ENCODE data around the gene STYK1.

The STYK1 gene

GRCh38 chr12:10708862-10709261 is 35.0 kb upstream of the STYK1 start:
- DNase-seq (ENCODE audit: insufficient read length, low spot score) (no peak), FAIRE-seq (no peak)
- TF ChIP-seq POLR2A (IDR thresholded peaks at IDR 0.05; ENCODE audit: low read depth, low read length): no peak

DNA sequence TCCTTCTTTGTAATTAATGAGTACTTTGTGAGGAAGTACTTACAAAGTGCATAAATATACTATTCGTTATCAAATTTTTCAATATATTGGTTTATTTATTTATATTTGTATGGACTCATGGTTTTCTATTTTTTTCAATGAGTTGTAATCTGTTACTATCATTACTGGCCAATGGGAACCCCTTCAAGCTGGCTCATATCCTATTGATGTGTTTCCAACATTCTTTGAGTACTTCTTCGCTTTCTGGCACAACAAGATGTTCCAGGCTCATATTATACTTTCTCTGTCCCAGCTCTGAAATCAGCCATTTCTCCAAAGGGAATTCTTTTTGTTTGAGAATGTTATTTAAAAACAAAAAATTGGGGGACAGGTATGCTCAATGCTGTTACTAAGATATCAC is 31.8 kb upstream of the STYK1 start:
- DNase-seq (ENCODE audit: insufficient read length, low spot score) (no peak), FAIRE-seq (no peak)
- no peak for TF ChIP-seq POLR2A (IDR thresholded peaks at IDR 0.05; ENCODE audit: low read depth, low read length)

- DNase-seq (ENCODE audit: insufficient read length, low spot score) (no peak), FAIRE-seq (no peak)
- TF ChIP-seq POLR2A (IDR thresholded peaks at IDR 0.05; ENCODE audit: low read depth, low read length): no peak
These were observed 28.0 kb upstream of the STYK1 start for GRCh38 chr12:10701843-10702242.

DNA sequence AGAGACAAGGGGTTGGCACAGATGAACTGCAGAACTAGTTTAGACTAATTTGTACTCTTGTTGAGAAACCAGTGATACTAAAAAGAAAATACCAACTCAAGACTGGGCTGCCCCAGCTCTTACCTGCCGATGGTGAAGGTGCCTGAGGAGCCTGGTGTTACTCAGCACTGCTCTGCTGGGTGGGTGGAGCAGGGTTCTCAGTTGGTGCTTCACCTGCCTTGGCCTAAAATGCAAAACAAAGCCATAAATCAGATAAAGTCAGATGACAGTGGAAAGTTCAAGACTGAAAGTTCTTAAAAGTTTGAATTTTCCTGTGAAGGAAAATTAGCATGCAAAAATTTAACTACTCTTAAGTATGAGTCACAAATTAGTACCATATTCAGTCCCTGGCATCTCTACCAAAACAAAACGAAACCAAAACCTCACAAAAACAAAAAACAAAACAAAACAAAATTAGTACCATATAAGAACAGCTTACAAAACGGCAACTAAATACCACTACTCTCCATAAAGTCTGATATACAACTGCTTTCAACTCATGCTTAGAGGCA is 27.4 kb upstream of the STYK1 start:
- FAIRE-seq (no peak), DNase-seq (ENCODE audit: insufficient read length, low spot score) (no peak)
- no peak for TF ChIP-seq POLR2A (IDR thresholded peaks at IDR 0.05; ENCODE audit: low read depth, low read length)

- no peak for FAIRE-seq
- TF ChIP-seq POLR2A (IDR thresholded peaks at IDR 0.05; ENCODE audit: low read depth, low read length): no peak
These were observed 26.7 kb upstream of the STYK1 start for GRCh38 chr12:10700581-10700980.

GRCh38 chr12:10697862-10698261 is 24.0 kb upstream of the STYK1 start:
- FAIRE-seq (no peak), DNase-seq (ENCODE audit: insufficient read length, low spot score) (no peak)
- TF ChIP-seq POLR2A (IDR thresholded peaks at IDR 0.05; ENCODE audit: low read depth, low read length): no peak

More at GRCh38 chr12:10700581-10700980, 26.7 kb upstream of the STYK1 start:
- DNase-seq (ENCODE audit: insufficient read length, low spot score): no peak

DNA sequence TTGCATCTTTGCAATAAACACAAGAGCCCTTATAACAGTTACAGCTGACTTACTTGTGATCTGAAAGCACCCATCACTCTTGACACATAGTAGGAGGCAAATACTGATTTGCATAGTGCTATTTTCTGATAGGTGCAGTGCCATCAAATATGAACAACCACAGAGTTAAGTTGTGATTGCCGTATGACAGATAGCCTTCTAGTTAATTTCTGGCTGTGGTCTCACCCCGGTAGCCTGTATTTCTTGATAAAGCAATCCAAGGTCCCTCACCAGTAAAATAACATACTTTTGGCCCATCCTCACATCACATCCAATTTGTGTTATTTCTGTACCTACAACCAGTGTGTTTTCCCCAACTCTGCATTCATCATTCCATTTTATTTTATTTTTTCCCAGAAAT is 23.3 kb upstream of the STYK1 start:
- TF ChIP-seq POLR2A (IDR thresholded peaks at IDR 0.05; ENCODE audit: low read depth, low read length): no peak
- FAIRE-seq: peak; percentile 27
- no peak for DNase-seq (ENCODE audit: insufficient read length, low spot score)

DNA sequence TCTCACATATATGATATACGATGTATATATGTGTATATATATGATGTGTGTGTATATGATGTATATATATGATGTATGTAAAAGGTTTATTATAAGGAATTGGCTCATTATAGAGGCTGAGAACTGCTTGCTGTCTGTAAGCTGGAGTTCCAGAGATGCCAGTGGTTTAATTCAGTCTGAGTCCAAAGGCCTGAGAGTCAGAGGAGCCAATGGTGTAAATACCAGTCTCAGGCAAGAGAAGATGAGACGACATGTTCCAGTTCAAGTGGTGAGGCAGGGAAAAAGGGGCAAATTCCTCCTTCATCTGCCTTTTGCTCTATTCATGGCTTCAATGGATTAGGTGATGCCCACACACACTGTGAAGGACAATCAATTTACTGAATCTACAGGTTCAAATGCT is 17.1 kb upstream of the STYK1 start:
- no peak for FAIRE-seq
- no peak for TF ChIP-seq POLR2A (IDR thresholded peaks at IDR 0.05; ENCODE audit: low read depth, low read length)
- no peak for DNase-seq (ENCODE audit: insufficient read length, low spot score)

DNA sequence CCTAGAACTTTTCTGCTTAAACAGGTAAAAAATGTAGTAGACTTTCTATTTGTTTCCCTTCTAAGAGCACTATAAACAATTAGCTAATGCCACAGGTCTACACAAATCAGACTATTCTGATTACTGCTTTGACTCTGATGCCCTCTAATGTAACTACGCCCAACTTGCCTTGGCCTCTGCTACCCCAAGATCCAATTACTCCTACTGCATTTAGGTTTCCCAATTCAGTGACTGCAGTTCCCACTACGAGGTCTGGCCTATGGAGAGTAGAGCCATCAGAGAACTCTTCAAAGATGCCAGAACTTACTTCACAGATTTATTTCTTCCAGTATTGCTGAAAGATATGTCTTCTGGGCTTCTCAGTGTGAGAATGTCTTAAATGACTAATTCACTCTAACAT is 15.3 kb upstream of the STYK1 start:
- FAIRE-seq: no peak
- TF ChIP-seq POLR2A (IDR thresholded peaks at IDR 0.05; ENCODE audit: low read depth, low read length): no peak
- no peak for DNase-seq (ENCODE audit: insufficient read length, low spot score)

DNA sequence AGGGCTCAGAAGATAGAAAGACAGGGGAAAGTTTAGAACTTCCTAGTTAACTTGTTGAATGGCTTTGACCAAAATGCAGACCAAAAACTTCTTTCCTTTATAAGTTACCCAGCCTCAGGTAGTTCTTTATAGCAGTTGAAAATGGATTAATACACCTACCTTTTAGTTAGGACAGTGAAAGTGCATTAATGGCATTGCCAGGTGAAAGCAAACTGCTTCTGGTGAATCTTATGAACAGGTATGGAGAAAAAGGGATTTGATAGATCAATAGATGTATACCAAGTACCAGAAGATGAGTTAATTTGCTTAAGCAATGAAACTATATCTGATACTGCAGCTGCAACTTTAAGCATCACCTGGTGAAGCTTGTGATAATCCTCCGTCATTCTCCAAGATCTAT is 14.2 kb upstream of the STYK1 start:
- no peak for TF ChIP-seq POLR2A (IDR thresholded peaks at IDR 0.05; ENCODE audit: low read depth, low read length)
- DNase-seq (ENCODE audit: insufficient read length, low spot score): no peak
- FAIRE-seq: no peak

- DNase-seq (ENCODE audit: insufficient read length, low spot score): no peak
- TF ChIP-seq POLR2A (IDR thresholded peaks at IDR 0.05; ENCODE audit: low read depth, low read length): no peak
These were observed 1.5 kb downstream of the STYK1 start for GRCh38 chr12:10672231-10672868.

DNA sequence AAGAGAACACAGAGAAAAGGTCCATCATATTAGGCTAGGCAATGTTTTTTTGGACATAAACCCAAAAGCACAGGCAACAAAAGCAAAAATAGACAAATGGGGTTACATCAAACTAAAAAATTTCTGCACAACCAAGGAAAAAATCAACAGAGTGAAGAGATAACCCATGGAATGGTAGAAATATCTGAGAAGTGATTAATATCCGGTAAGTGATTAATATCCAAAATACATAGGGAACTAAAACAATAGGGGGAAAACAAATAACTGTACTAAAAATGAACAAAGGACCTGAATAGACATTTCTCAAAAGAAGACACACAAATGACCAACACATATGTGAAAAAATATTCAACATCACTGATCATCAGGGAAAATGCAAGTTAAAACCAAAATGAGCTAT is 4.3 kb downstream of the STYK1 start:
- TF ChIP-seq POLR2A (IDR thresholded peaks at IDR 0.05; ENCODE audit: low read depth, low read length): no peak
- no peak for DNase-seq (ENCODE audit: insufficient read length, low spot score)
- no peak for FAIRE-seq

More at GRCh38 chr12:10672231-10672868, 1.5 kb downstream of the STYK1 start:
- no peak for FAIRE-seq

DNA sequence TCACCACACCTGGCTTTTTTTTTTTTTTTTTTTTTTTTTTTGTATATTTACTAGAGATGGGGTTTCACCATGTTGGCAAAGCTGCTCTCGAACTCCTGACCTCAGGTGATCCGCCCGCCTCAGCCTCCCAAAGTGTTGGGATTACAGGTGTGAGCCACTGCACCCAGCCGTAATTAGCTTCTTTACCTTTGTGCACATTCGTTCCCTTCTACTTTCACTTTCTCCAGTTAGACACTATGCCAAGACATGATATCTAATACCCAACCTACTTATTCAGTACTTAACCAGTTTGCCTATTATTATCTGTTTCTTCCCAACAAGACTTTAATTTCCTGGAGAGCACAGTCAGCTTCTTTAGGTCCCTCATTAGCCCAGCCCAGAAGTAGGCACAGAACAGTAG is 5.3 kb downstream of the STYK1 start:
- no peak for DNase-seq (ENCODE audit: insufficient read length, low spot score)
- TF ChIP-seq POLR2A (IDR thresholded peaks at IDR 0.05; ENCODE audit: low read depth, low read length): no peak
- no peak for FAIRE-seq

GRCh38 chr12:10667581-10667980 is 6.3 kb downstream of the STYK1 start:
- TF ChIP-seq POLR2A (IDR thresholded peaks at IDR 0.05; ENCODE audit: low read depth, low read length): no peak
- FAIRE-seq (no peak), DNase-seq (ENCODE audit: insufficient read length, low spot score) (no peak)

DNA sequence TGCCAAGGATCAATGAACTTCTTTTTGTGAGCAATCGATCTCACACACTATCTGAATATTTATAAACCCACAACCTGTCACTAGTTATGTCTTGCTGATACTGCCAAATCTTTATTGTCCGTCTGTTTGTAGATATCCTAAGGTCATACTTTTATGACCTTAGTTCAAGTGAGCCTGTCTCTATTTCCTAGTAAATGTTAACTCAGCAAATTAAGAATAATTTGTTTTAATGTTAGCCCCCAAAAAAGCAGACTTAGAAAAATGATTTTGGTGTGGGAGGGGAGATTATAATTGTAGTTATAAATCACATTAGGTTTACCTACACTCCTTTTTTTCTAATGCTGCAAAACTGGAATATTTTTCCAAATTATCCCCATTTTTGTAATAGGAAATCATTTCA is 9.4 kb downstream of the STYK1 start:
- FAIRE-seq: peak; percentile 6
- TF ChIP-seq POLR2A (IDR thresholded peaks at IDR 0.05; ENCODE audit: low read depth, low read length): no peak
- DNase-seq (ENCODE audit: insufficient read length, low spot score): no peak
